NOMO-1 treated with dmso at 0.1 percent for 144 hours (cell line): Measurements from ENCODE around the gene CABYR.
A peak's percentile ranks its signal among the peaks of the same experiment; 100 is the strongest.

Source experiments
- DNase-seq: peaks from one replicate; lab custom pipeline; 2025; ENCODE audit not compliant: unreplicated experiment; lab: John Stamatoyannopoulos, UW

Gene CABYR, protein sequence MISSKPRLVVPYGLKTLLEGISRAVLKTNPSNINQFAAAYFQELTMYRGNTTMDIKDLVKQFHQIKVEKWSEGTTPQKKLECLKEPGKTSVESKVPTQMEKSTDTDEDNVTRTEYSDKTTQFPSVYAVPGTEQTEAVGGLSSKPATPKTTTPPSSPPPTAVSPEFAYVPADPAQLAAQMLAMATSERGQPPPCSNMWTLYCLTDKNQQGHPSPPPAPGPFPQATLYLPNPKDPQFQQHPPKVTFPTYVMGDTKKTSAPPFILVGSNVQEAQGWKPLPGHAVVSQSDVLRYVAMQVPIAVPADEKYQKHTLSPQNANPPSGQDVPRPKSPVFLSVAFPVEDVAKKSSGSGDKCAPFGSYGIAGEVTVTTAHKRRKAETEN

DNA sequence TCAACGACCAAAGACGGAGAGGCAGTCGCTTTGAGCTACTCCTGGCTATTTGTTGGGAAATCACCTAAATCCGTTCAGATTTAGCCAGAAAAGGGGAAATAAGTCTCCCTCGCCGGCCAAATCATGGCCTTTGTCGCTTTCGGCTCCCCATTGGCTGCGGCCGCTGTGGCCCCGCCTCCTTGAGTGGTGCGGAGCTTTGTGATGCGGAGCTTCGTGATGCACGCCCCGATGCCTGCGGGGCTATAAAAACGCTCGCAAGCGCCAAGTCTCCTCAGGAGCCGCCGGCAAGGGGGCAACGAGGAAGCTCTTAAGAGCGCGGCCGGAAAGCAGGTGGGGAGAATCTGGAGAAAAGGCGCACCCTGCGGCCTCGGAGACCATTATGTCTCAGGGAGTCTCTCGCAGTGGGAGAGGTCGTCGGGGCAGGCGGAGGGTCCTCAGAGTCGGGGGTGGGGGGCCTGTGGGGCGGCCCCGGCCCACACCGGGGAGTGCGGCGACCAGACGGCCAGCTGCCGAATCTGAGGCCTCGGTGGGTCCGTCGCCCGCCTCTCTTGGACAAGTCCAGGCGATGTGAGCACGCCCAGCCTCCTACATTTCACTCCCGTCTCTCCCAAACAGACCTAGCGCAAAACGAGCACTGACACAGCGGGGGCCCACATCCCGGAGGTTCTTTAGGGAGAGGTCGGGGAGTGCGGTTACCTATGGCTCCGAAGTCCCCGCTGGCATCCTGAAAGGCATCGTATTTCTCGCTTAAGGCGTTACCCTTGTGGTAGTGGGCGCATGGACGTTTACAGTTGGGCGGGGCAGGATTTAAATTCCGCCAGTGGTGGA is at the start of gene CABYR:
Gene CABYR (plus strand): TSS at position 274 of the 828 bp plus-strand sequence. CDS start 4,053 bp downstream, outside the sequence.
- DNase-seq, result peak; percentile 77

DNA sequence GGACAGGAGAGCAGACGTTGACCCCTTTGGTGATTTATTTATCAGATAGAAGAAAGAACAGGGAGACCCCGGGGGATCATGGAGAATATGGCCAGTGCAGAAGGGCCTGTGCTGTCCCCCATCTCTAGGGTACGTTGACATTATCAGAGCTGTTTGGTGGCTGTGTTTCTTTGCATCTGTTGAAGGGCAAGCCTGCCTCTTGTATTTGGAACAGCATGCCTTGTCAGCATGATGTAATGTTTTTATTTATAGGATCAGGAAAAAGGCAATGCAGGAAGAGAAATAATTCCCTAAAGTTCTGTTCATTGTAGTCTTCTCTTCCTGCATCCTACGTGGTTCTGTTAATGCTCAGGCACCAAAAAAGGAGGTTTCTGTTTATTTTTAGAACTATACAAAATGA is 49.8 kb upstream of the CABYR start:
- no peak for DNase-seq

DNA sequence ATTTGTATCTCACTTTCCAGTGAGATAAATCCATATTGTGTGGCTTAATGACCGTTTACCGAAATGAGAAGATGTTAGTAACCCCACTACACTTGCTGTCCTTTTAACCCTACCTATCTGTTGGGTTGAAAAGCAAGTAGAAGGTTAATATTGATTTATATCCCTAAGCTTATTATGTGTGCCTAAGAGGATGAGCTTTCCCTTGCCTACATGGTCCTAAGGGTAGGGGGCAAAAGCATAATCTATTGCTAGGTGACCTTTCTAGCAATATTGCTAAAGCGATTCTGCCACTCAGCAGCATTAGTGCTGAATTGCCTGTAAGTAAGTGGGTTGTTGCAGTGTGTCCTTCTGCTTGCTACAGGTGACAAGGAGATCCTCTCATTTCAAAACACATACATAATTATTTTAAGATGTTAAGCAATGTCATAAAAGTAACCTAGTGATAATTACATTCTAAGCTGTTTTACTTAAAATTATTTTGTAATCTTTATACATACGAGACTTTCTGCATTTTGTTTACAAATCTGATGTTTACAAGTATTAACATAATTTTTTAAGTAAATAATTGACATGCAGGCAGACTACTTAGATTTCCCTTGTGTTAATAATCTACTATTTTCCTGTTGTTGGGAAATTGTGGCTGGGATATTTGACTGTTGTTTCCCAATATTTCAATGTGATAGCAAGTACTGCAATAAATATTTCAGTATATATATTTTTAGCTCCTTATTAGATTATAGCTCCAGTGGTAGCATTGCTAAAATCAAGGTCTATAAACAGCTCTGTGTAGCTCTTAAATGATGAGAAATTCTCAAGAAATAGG is 49.1 kb upstream of the CABYR start:
- no peak for DNase-seq

DNA sequence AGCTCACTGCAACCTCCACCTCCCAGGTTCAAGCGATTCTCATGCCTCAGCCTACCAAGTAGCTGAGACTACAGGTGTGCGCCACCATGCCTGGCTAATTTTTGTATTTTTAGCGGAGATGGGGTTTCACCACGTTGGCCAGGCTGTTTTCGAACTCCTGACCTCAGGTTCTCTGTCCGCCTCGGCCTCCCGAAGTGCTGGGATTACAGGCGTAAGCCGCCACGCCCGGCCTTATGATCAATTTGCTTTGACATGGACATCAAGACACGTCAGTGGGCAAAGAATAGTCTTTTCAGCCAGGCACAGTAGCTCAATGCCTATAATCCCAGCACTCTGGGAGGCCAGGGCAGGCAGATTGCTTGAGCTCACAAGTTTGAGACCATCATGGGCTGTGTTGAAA is 48.0 kb upstream of the CABYR start:
- DNase-seq, result no peak

DNA sequence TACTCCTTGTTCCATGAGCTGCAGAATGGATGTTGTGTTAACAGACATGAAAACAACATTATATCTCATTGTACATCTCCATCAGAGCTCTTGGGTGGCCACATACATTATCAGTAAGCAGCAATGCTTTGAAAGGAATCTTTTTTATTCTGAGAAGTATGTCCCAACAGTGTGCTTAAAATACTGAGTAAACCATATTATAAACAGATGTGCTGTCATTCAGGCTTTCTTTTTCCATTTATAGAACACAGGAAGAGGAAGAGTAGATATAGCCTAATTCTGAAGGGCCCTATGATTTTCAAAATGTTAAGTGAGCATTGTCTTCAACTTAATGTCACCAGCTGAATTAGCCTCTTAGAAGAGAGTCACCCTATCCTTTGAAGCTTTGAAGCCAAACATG is 44.3 kb upstream of the CABYR start:
- DNase-seq, result no peak

DNA sequence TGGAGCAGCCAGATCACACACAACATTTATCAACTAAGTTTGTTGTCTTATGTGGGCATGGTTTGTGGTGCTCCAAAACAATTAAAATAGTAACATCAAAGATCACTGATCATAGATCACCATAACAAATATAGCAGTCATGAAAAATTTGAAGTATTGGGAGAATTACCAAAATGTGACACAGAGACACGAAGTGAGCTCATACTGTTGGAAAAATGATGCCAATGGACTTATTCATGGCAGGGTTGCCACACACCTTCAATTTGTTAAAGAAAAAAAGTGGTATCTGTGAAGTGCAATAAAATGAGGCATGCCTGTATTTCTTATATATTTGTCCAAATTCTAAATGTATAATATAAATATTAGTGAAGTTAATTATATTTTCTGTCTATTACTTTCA is 42.9 kb upstream of the CABYR start:
- no peak for DNase-seq

DNA sequence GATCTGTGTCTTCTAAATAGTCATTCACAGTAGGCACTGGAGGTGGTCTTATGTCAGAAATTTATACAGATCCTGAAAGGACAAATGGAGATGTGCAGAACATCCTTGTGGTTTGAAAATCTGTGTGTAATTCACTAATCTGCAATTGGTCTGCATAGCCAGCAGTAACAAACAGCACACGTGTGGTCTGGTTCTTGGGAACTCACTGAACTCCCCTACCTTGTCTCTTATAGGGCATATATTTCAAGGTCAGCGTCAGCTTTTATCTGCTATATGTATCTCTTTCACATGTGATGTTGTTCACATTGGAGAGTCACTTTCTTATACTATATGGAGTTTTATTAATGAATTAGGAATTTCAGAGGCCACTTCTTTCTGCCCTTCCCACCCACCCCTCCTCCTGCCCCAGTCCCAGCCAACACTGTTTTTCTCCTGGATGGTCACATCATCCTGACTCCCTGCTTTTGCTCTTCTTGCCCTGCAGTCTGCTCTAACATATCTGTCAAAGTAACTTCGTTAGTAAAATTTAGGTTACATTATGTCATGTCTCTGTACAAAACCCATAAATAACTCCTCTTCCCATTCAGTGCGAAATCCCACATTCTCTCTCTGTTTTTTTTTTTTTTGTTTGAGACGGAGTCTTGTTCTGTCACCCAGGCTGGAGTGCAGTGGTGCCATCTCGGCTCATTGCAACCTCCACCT is 35.4 kb upstream of the CABYR start:
- DNase-seq, result no peak

DNA sequence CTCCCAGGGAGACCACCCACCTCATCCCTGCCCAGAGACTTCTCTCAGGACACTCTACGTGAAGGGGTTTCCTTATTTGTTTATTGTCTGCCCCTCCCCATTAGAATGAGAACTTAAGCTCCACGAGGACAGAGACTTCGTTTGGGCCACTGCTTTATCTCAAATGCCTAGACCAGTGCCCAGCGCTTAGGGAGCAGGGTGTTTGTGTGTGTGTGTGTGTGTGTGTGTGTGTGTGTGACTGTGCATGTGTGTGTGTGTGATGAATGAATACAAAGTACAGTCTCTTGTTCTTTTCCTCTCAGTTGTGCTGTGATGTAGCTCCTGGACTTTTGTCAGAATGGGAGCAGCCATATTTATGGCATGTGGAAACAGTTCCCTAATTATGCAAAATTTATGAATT is 34.4 kb upstream of the CABYR start:
- DNase-seq, result no peak

DNA sequence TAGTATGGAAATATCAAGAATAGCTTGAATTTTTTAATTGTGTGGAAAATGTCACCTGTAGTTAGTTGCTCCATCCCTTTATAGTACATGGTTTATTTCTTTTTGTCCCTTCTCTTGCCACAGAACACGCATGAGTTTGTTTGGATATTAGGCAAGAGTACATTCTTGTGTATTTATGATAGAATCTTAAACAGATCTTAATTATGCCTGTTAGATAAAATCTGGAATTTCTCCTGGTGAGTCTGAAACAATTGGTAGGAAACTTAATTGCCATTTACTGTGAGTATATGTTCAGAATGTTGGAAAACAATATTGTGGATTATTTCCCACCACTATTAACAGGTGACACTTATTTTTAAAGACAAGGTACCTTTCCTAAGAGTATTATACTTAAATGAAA is 30.2 kb upstream of the CABYR start:
- no peak for DNase-seq

DNA sequence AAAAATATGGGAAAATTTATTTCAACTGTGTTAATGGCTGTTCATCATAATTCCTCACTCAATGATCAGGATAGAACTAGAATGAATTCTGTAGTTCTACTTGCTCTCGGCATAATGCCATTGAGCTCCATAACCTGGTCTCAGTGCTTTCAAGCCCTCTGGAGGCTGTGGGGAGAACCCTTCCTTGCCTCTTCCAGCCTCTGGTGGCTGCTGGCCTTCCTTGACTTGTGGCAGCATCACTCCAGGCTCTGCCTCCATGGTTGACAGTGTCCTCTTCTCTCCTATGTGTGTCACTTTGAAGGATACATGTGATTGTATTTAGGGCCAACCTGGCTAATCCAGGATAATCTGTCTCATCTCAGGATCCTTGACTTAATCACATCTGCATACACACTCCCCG is 26.9 kb upstream of the CABYR start:
- no peak for DNase-seq

DNA sequence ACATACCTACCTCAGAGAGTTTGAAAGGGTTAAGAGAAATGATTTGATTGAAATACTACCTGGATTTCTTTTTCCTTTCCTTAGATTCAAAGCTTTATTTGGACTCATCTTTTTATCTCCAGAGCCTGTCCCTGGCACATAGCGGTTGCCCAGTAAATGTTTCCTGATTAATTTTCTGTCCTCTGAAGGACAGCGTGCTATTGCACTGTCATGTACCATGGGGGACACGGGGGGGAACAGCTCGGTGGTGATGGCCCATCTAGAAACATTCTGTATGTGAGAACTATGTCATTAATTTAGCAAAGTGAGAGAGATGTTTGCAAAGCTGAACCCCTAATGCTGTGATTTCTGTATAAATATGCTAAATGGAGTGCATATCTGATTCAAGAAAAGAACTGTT is 26.4 kb upstream of the CABYR start:
- no peak for DNase-seq

DNA sequence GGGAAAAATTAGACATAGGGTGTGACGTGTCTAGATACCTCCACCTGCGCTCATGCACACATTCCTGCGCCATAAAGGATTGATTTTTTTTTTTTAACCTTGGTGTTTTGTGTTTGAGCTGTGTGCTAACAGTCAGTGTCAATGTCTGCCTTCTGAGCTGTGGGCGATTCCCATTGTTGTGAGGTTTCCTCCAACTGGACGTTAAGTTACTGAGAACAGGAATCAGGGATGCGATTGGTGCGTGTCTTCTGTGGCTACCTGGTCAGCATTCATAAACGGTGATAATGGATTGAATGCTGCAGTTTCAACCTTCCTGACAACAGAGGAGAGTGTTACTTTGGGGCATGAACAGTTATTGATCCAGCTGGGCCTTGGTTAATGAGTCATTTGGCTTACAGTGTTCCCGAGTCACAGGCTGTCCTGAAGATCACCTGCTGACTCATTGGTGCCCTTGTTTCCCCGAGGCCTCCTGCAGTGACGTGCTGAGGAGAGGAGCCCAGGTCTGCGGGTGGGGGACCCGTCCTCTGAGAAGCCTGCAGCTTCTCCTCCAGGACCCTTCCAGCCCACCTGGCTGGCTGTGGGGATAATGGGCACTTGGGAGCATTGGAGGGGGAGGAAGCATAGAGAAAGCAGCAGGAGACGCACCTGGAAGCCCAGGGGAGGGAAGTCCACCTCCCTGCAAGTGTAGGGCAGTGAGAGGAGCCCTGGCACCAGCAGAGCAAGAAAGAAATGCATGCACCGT is 25.8 kb upstream of the CABYR start:
- no peak for DNase-seq

DNA sequence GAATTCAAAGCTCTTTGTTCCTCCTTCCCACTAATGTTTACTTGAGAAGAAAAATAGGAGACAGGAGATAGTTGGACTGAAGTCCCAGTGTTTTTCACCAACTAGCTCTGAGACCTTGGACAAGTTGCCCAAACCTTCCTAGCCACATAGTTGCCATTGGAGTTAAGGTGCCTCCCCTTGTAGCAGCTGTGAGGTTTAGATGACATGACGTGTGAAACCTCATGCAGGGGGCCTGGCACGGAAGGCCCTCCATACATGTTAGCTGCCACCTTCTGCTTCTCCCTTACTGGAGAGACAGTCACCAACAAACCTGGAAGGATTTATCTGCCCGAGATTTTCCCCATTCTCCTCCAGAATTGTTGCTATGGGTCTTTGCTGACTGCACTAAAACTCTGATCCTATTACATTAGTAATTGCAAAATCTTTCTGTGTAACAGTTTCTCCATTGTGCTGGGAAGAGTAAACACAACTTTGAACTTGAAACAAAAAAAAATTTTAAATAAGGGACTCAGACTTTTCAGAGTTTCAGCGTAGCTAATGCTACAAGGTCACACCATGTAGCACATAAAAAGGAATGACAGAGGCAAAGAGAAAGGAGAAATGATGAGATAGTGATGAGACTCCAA is 23.8 kb upstream of the CABYR start:
- no peak for DNase-seq

DNA sequence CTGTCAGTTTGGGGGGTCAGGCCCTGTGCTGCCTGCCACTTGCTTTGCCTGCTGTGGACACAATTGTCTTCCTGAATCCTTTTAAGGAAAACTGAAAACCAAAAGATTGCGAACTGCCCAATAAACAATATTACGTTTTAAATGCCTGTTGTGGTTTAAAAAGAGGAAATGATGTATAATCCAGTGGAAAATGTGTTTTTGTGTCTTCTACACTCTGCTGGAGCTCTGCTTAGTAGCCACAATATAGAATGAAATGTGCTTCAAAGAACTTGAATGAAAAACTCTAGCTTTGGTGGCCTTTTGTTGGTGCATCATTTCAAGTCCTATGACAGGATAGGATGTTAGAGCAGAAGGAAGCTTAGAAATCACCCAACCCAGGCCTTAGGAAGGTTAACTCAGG is 23.2 kb upstream of the CABYR start:
- DNase-seq, result no peak

DNA sequence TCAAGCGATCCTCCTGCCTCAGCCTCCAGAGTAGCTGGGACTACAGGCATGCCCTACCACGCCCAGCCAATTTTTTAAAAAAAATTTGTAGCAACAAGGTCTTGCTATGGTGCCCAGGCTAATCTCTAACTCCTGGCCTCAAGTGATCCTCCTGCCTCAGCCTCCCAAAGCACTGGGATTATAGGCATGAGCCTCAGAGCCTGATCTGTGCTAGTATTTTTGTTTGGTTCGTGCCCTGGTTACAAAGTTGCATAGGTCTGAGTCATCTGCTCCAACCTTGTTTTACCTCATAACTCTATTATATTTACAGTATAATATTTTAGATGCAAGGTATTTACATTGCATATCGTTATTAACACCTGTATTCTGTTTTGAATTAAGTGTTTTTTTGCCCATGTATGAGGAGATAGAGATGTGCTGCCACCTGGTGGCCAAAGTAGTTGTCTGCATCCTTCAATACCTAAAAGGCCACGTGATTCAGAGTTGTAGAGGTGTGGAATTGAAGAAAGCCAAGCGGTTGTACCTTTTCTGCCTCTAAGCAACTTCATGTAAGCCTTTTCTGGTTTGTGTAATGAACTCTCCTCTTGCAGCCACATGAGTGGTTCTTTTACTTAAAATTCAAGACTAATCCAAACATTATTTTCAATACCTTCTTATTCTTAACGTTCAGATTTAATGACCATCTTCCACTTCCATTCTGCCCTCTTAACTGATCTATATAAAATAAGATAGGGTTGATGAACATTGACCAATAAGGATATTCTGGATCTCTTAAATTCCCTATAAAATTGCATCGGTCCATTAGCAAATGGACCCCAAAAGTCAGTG is 19.9 kb upstream of the CABYR start:
- DNase-seq, result peak; percentile 5

DNA sequence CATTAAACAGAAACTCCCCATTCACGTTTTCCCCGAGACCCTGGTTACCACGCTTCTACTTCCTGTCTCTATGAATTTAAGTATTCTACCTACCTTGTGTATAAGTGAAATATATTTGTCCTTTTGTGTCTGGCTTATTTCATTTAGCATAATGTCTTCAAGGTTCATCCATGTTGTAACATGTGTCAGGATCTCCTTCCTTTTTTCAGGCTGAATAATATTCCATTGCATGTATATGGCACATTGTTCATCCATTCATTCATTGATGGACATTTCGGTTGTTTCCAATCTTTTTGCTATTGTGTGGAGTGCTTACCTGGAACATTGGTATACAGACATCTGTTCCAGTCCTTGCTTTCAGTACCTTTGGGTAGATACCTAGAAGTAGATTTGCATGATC is 18.2 kb upstream of the CABYR start:
- DNase-seq, result no peak

DNA sequence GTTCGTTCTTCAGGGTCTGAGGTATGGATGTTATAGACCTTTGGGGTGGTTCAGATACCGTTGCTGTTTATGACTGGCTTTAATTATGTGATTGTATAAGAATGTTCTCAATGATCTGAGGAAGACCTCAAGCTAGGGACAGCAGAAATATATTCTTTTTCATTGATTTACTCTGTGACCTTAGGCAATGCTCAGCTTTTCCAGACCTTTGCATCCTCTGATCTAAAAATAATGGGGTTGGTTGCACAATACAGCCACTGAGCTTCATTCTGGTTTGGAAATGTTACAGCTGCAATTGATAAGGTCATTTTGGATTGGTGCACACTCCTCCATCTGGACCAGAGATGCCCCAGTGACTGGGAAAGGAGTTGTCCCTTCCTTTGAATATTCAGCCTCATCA is 17.2 kb upstream of the CABYR start:
- DNase-seq, result no peak

DNA sequence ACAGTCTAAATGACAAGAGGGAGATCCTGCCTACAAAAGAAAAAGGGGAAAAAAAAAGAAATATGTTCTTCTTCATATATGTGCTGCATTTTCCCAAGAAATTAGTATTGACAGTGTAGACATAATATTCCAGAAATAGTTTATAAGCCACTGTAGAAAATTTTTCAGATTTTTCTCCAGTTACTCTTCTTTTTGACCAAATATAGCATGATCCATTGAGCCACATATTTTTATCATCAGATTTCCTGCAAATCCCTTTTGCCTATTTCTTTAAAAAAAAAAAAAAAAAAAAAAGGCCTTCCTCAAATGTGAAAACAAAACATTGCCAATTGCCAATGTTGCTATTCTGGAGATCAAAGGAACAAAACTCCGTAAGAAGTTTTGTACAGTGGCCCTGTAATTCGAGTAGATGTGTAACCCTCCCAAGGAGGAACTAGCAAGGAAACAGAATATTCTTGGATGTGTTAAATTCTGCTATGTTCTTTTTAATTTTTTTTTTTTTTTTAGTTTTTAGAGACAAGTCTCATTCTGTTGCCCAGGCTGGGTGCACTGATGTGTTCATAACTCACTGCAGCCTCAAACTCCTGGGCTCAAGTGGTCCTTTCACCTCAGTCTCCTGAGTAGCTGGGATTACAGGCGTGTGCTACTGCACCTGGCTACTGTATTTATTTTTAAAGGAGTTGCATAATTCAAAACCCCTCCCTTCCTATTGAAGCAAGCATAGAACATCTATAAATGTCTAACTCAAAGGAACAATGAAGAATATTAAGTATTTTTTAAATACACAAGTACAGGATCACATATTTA is 12.5 kb upstream of the CABYR start:
- no peak for DNase-seq
